ENCODE measurements around the gene UBE2A.

The UBE2A gene
- total RNA-seq: 67.0 to 84.6 (median 79.5) reads per million in 3 donors

- H3K9me3 ChIP-seq (ENCODE audit: control insufficient read depth, low read length): no peaks in the 10 kb centered on the region
- peak within 1 kb of the TSS; percentile 68 for H3K4me3 ChIP-seq (ENCODE audit: insufficient read depth, low read depth, low read length, poor library complexity, severe bottlenecking)
- peak within 1 kb of the TSS; percentile 79 for H3K27ac ChIP-seq (ENCODE audit: insufficient read depth, low read length, poor library complexity, severe bottlenecking)
- peaks cover 8% of the 10 kb centered on the region for H3K4me1 ChIP-seq (ENCODE audit: control insufficient read depth, insufficient read depth, low read length, poor library complexity, severe bottlenecking)
- H3K36me3 ChIP-seq (ENCODE audit: control insufficient read depth, insufficient read depth, low read length): no peaks in the 10 kb centered on the region
- peak; percentile 77 to 83 (median 78) for DNase-seq
- H3K27me3 ChIP-seq (replicated peaks; ENCODE audit: control insufficient read depth, insufficient read depth, low read length, poor library complexity, severe bottlenecking): no peaks in the 10 kb centered on the region
Measured at GRCh38 chrX:119574394-119575266, at the start of gene UBE2A. TSS of gene UBE2A (plus strand) at chrX:119574563. CDS start at chrX:119574712, 149 bp downstream.

GRCh38 chrX:119529345-119530276, 44.8 kb upstream of the UBE2A start:
- Histone ChIP-seq H3K4me3 (ENCODE audit: insufficient read depth, low read depth, low read length, poor library complexity, severe bottlenecking) (no peak overlapping the region), H3K36me3 (ENCODE audit: control insufficient read depth, insufficient read depth, low read length) (no peaks in the 10 kb centered on the region), H3K27me3 (replicated peaks; ENCODE audit: control insufficient read depth, insufficient read depth, low read length, poor library complexity, severe bottlenecking) (no peaks in the 10 kb centered on the region), H3K4me1 (ENCODE audit: control insufficient read depth, insufficient read depth, low read length, poor library complexity, severe bottlenecking) (no peaks in the 10 kb centered on the region), H3K9me3 (ENCODE audit: control insufficient read depth, low read length) (no peaks in the 10 kb centered on the region), H3K27ac (ENCODE audit: insufficient read depth, low read length, poor library complexity, severe bottlenecking) (no peak overlapping the region)
- DNase-seq: no peak

GRCh38 chrX:119537487-119537886, 36.9 kb upstream of the UBE2A start:
- no peaks in the 10 kb centered on the region for H3K27me3 ChIP-seq (replicated peaks; ENCODE audit: control insufficient read depth, insufficient read depth, low read length, poor library complexity, severe bottlenecking)
- no peak for DNase-seq
- H3K4me1 ChIP-seq (ENCODE audit: control insufficient read depth, insufficient read depth, low read length, poor library complexity, severe bottlenecking): no peaks in the 10 kb centered on the region
- H3K36me3 ChIP-seq (ENCODE audit: control insufficient read depth, insufficient read depth, low read length): no peaks in the 10 kb centered on the region
- H3K27ac ChIP-seq (ENCODE audit: insufficient read depth, low read length, poor library complexity, severe bottlenecking): no peak overlapping the region
- H3K9me3 ChIP-seq (ENCODE audit: control insufficient read depth, low read length): no peaks in the 10 kb centered on the region
- no peak overlapping the region for H3K4me3 ChIP-seq (ENCODE audit: insufficient read depth, low read depth, low read length, poor library complexity, severe bottlenecking)

GRCh38 chrX:119539872-119540271, 34.5 kb upstream of the UBE2A start:
- no peak overlapping the region for H3K27ac ChIP-seq (ENCODE audit: insufficient read depth, low read length, poor library complexity, severe bottlenecking)

GRCh38 chrX:119541188-119541587, 33.2 kb upstream of the UBE2A start:
- no peaks in the 10 kb centered on the region for H3K36me3 ChIP-seq (ENCODE audit: control insufficient read depth, insufficient read depth, low read length)
- H3K27me3 ChIP-seq (replicated peaks; ENCODE audit: control insufficient read depth, insufficient read depth, low read length, poor library complexity, severe bottlenecking): no peaks in the 10 kb centered on the region
- DNase-seq: no peak
- H3K4me1 ChIP-seq (ENCODE audit: control insufficient read depth, insufficient read depth, low read length, poor library complexity, severe bottlenecking): no peaks in the 10 kb centered on the region
- no peak overlapping the region for H3K4me3 ChIP-seq (ENCODE audit: insufficient read depth, low read depth, low read length, poor library complexity, severe bottlenecking)
- H3K27ac ChIP-seq (ENCODE audit: insufficient read depth, low read length, poor library complexity, severe bottlenecking): no peak overlapping the region
- no peaks in the 10 kb centered on the region for H3K9me3 ChIP-seq (ENCODE audit: control insufficient read depth, low read length)

More at GRCh38 chrX:119539872-119540271, 34.5 kb upstream of the UBE2A start:
- Histone ChIP-seq H3K4me3 (ENCODE audit: insufficient read depth, low read depth, low read length, poor library complexity, severe bottlenecking) (no peak overlapping the region), H3K4me1 (ENCODE audit: control insufficient read depth, insufficient read depth, low read length, poor library complexity, severe bottlenecking) (no peaks in the 10 kb centered on the region), H3K27me3 (replicated peaks; ENCODE audit: control insufficient read depth, insufficient read depth, low read length, poor library complexity, severe bottlenecking) (no peaks in the 10 kb centered on the region), H3K9me3 (ENCODE audit: control insufficient read depth, low read length) (no peaks in the 10 kb centered on the region), H3K36me3 (ENCODE audit: control insufficient read depth, insufficient read depth, low read length) (no peaks in the 10 kb centered on the region)
- DNase-seq: no peak

GRCh38 chrX:119549327-119550016, 24.9 kb upstream of the UBE2A start:
- DNase-seq: no peak
- Histone ChIP-seq H3K27me3 (replicated peaks; ENCODE audit: control insufficient read depth, insufficient read depth, low read length, poor library complexity, severe bottlenecking) (no peaks in the 10 kb centered on the region), H3K4me3 (ENCODE audit: insufficient read depth, low read depth, low read length, poor library complexity, severe bottlenecking) (no peak overlapping the region), H3K27ac (ENCODE audit: insufficient read depth, low read length, poor library complexity, severe bottlenecking) (no peak overlapping the region), H3K4me1 (ENCODE audit: control insufficient read depth, insufficient read depth, low read length, poor library complexity, severe bottlenecking) (no peaks in the 10 kb centered on the region), H3K9me3 (ENCODE audit: control insufficient read depth, low read length) (no peaks in the 10 kb centered on the region), H3K36me3 (ENCODE audit: control insufficient read depth, insufficient read depth, low read length) (no peaks in the 10 kb centered on the region)

GRCh38 chrX:119552508-119552907, 21.9 kb upstream of the UBE2A start:
- H3K4me1 ChIP-seq (ENCODE audit: control insufficient read depth, insufficient read depth, low read length, poor library complexity, severe bottlenecking): no peaks in the 10 kb centered on the region
- DNase-seq: no peak

GRCh38 chrX:119565107-119565663, 9.2 kb upstream of the UBE2A start, which contains the start of gene STEEP1:
TSS of gene STEEP1 (minus strand) at chrX:119565409. CDS start at chrX:119565355, 54 bp downstream.
- Histone ChIP-seq H3K9me3 (ENCODE audit: control insufficient read depth, low read length) (no peaks in the 10 kb centered on the region), H3K4me1 (ENCODE audit: control insufficient read depth, insufficient read depth, low read length, poor library complexity, severe bottlenecking) (no peaks in the 10 kb centered on the region)
- peak; percentile 70 to 80 (median 70) for DNase-seq

More at GRCh38 chrX:119552508-119552907, 21.9 kb upstream of the UBE2A start:
- Histone ChIP-seq H3K36me3 (ENCODE audit: control insufficient read depth, insufficient read depth, low read length) (no peaks in the 10 kb centered on the region), H3K9me3 (ENCODE audit: control insufficient read depth, low read length) (no peaks in the 10 kb centered on the region), H3K4me3 (ENCODE audit: insufficient read depth, low read depth, low read length, poor library complexity, severe bottlenecking) (no peak overlapping the region), H3K27ac (ENCODE audit: insufficient read depth, low read length, poor library complexity, severe bottlenecking) (no peak overlapping the region), H3K27me3 (replicated peaks; ENCODE audit: control insufficient read depth, insufficient read depth, low read length, poor library complexity, severe bottlenecking) (no peaks in the 10 kb centered on the region)

GRCh38 chrX:119570351-119570835, 4.0 kb upstream of the UBE2A start:
- Histone ChIP-seq H3K27ac (ENCODE audit: insufficient read depth, low read length, poor library complexity, severe bottlenecking) (no peak overlapping the region), H3K36me3 (ENCODE audit: control insufficient read depth, insufficient read depth, low read length) (no peaks in the 10 kb centered on the region), H3K27me3 (replicated peaks; ENCODE audit: control insufficient read depth, insufficient read depth, low read length, poor library complexity, severe bottlenecking) (no peaks in the 10 kb centered on the region), H3K9me3 (ENCODE audit: control insufficient read depth, low read length) (no peaks in the 10 kb centered on the region), H3K4me3 (ENCODE audit: insufficient read depth, low read depth, low read length, poor library complexity, severe bottlenecking) (no peak overlapping the region), H3K4me1 (ENCODE audit: control insufficient read depth, insufficient read depth, low read length, poor library complexity, severe bottlenecking) (peaks cover 5% of the 10 kb centered on the region)
- DNase-seq: no peak

More at GRCh38 chrX:119565107-119565663, 9.2 kb upstream of the UBE2A start, which contains the start of gene STEEP1:
- Histone ChIP-seq H3K27ac (ENCODE audit: insufficient read depth, low read length, poor library complexity, severe bottlenecking) (peak within 1 kb of the TSS; percentile 72), H3K27me3 (replicated peaks; ENCODE audit: control insufficient read depth, insufficient read depth, low read length, poor library complexity, severe bottlenecking) (no peaks in the 10 kb centered on the region), H3K4me3 (ENCODE audit: insufficient read depth, low read depth, low read length, poor library complexity, severe bottlenecking) (peak within 1 kb of the TSS; percentile 65), H3K36me3 (ENCODE audit: control insufficient read depth, insufficient read depth, low read length) (no peaks in the 10 kb centered on the region)

All from effector memory CD4-positive, alpha-beta T cell (primary cell).